Measurements from ENCODE around the gene C1QTNF8.
A peak's percentile ranks its signal among the peaks of the same experiment; 100 is the strongest.

The C1QTNF8 gene

DNA sequence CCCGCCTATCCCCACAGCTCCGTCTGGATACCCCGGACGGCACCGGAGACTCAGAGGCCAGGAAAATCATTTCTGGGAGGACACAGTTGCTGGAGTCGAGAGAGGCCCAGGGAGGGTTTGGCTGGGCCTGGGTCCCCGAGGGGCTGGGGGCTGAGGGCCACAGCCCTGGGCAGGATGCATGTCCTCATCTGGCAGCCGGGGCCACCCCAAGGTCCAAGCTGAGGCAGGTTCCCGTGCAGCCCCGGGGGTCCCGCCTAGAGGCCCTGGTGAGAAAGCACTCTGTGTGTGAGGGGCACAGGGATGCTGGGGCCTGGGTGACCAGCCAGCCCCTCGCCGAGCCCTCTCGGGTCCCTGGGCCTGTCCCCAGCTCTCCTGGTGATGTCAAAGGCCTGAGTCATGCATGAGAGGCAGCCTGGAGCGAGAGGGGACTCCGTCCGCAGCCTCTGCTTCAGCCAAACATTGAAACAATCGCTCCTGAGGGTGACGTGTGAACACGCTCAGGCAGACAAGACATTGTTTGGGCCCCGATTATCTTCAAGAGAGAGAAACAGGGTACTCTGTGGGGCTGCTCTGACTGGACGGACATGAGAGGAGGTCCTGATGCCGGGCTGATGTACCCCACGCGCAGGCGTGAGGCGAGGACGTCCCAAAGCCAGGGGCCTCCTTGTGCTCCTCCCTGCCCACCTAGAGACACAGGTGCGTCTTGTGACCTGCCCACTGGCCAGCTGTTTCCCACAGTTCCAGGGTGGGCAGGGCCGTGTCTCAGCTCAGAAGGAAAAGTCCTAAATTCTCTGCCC is 25.8 kb upstream of the C1QTNF8 start:
- H3K27ac Mint-ChIP-seq: no peak overlapping the region
- no peak for ATAC-seq (ENCODE audit: low read depth)

DNA sequence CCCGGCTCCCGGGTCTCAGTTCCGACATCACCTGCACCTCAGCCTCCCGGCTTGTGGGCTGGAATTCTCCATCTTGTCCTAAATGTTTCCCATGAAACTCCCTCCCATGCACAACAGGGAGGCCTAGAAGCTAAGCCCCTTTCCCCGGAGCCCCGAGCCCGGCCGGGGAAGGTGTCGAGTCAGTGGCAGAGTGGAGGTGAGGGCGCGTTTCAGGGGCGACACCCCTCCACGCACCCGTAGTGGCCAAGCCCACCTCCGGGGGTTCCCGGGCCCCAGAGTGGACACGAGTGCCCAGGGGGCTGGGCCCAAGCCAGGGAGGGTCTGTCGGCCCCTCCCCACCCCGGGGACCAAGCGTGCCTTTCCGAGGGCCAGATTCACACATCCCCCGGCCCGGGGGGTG is 25.0 kb upstream of the C1QTNF8 start:
- Mint-ChIP-seq H3K9me3 (no peaks in the 10 kb centered on the region), H3K27ac (no peak overlapping the region), H3K4me3 (no peak overlapping the region), H3K27me3 (peaks cover 5% of the 10 kb centered on the region), H3K36me3 (no peaks in the 10 kb centered on the region), H3K4me1 (no peaks in the 10 kb centered on the region)
- no peak for DNase-seq (ENCODE audit: low spot score in 2 of 2)
- no peak for ATAC-seq (ENCODE audit: low read depth)

More for the DNA sequence above, 25.8 kb upstream of the C1QTNF8 start:
- no peak for DNase-seq (ENCODE audit: low spot score in 2 of 2)
- H3K36me3 Mint-ChIP-seq: no peaks in the 10 kb centered on the region
- H3K4me1 Mint-ChIP-seq: no peaks in the 10 kb centered on the region
- no peak overlapping the region for H3K4me3 Mint-ChIP-seq
- no peaks in the 10 kb centered on the region for H3K9me3 Mint-ChIP-seq
- peaks cover 3% of the 10 kb centered on the region for H3K27me3 Mint-ChIP-seq

DNA sequence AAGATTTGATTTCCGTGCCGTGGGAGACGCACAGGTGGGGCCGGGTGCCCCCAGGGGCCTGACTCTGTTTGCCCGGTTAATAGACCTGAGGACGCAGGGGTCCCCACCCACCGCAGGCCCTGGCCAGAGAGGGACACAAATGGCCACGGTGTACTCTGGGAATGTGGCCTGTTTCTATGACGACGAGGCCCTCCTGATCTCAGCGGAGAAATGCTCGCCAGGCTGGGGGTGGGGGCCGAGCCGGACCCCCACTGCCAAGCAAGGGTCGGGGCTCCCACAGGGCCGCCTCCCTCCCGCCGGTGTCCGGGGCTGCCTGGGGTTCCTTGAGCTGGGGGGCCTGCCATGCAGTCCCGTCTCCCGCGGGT is 24.5 kb upstream of the C1QTNF8 start:
- ATAC-seq (ENCODE audit: low read depth): no peak
- Mint-ChIP-seq H3K27me3 (peaks cover 6% of the 10 kb centered on the region), H3K36me3 (no peaks in the 10 kb centered on the region), H3K4me1 (no peaks in the 10 kb centered on the region), H3K9me3 (no peaks in the 10 kb centered on the region), H3K27ac (no peak overlapping the region), H3K4me3 (no peak overlapping the region)
- DNase-seq (ENCODE audit: low spot score in 2 of 2): no peak

DNA sequence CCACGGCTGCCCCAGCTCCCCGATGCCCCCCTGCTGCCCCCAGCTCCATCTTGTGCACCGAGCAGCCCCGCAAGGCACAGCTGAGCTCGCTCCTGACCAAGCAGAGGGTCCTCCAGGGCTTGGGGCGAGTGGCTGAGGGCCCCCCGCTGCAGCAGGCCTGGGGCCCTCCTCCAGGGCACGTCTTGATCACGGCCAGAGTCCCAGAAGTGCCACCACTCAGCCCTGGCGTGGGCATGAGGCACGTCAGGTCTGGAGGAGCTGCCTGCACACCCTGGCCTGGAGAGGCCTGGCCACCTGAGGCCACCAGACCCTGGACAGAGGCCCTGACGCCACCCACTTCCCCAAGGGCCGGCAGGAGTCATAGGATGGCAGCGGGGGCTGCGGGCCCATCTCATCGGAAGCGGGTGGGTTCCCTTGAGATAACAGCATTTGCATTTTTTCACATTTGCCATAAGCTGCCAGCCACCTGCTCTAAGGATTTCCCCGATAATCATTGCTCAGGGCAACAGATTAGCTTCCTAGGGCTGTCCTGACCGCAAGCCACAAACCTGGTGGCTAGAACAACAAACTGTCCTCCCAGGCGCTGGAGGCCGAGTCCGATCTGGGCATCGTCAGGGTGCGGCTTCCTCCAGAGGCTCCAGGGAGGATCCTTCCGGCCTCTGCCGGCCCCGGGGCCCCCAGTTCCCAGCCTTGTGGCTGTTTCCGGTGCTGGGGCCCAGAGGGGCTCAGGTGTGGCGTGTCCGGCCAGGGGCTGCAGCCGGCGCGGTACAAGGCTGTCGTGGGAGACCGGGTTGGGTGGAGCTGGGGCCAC is 23.9 kb upstream of the C1QTNF8 start:
- H3K27me3 Mint-ChIP-seq: peaks cover 8% of the 10 kb centered on the region
- no peaks in the 10 kb centered on the region for H3K4me1 Mint-ChIP-seq
- no peaks in the 10 kb centered on the region for H3K9me3 Mint-ChIP-seq
- no peak overlapping the region for H3K27ac Mint-ChIP-seq
- no peak for DNase-seq (ENCODE audit: low spot score in 2 of 2)
- no peak overlapping the region for H3K4me3 Mint-ChIP-seq
- peaks cover 1% of the 10 kb centered on the region for H3K36me3 Mint-ChIP-seq
- ATAC-seq (ENCODE audit: low read depth): peak; percentile 72

DNA sequence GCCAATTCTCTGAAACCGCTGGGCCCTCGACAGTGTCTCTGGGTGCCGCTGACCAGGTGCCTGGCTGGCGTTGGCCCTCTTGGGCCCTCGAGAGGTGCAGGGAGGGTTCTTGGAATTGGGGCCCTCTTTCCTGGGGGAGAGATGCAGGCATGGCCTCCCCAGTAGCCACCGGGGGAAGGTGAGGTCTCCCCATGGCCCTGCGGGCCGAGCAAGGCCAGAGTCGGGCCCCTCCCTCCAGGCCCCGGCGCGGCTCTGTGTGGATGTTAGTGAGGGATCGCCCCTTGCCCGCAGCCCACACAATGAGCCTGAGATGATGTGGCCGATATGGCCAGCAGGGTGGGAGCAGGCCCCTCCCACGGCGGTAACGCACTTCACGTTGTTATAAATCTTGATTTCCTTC is 23.1 kb upstream of the C1QTNF8 start:
- Mint-ChIP-seq H3K4me3 (no peak overlapping the region), H3K9me3 (no peaks in the 10 kb centered on the region), H3K4me1 (no peaks in the 10 kb centered on the region), H3K36me3 (peaks cover 2% of the 10 kb centered on the region), H3K27me3 (peaks cover 10% of the 10 kb centered on the region), H3K27ac (no peak overlapping the region)
- DNase-seq (ENCODE audit: low spot score in 2 of 2) (no peak), ATAC-seq (ENCODE audit: low read depth) (no peak)

DNA sequence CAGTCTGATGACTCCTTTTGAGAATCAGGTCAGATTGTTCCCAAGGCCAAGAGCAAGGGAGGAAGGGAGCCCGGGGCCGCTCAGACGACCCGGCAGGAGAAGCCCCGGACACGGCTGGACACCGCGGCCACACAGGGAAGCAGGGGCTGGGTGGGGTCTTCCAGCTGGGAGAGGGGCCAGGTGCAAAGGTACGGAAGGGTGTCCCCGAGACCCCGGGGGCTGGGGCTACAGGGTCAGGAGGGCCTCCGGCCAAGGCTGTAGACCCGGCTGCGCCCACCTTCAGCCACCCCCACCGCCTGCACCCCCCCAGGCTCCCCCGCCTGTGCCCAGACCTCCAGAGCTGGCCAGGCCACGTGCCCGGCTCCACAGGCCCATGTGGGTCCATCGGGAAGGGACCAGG is 21.9 kb upstream of the C1QTNF8 start:
- Mint-ChIP-seq H3K4me1 (no peaks in the 10 kb centered on the region), H3K27me3 (peaks cover 12% of the 10 kb centered on the region), H3K4me3 (no peak overlapping the region), H3K9me3 (no peaks in the 10 kb centered on the region), H3K36me3 (peaks cover 2% of the 10 kb centered on the region), H3K27ac (no peak overlapping the region)
- DNase-seq (ENCODE audit: low spot score in 2 of 2) (no peak), ATAC-seq (ENCODE audit: low read depth) (no peak)

DNA sequence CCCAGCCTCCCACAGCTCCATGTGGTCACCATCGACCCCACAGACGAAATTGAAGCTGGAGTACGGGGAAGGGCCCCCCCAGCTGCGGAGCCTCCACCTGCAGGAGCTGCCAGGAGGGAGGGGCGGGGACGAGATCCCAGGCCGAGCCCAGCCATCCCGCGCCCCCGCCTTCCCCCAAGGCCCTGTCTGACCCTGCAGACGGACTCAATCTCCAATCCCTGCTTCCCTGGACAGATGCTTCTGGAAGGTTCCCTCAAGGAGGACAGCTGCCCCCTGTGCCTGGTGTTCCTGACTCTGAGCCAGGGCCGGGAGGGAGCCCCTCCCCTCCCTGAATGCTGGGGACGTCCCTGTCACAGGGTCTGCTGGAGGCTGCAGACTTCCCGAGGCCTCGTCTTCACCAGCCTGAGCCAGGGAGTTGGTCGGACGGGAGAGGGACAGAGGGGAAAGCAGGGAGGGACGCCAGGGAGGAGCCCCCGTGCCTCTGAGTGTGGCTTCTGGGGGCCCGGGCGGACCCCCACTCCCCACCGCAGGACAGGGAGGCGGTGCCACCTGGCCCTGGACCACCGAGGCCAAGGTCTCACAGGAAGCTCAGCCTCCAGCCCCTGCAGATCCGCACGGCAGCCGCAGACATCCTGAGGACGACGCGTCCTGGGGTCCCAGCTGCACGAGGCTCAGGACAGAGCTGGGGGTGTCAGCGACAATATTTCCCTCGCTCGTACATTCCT is 21.3 kb upstream of the C1QTNF8 start:
- no peak overlapping the region for H3K27ac Mint-ChIP-seq
- H3K36me3 Mint-ChIP-seq: peaks cover 2% of the 10 kb centered on the region

DNA sequence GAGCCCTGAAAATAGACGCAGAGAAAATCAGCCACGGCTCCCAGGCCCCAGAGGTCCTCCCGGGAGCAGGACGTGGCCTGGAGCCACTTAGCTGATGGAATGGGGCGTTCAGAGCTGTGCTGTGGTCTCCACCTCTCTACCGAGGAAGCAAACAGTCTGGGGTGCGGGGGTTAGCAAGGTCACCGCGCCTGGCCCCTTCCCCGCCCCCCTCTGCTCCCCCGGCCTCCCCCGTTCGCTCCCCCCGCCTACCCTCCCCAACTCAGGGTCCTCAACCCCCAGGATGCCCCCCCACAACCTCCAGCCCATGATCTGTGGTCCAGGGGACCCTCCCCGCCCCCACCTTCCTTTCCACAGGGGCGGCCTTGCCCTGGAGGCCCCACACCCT is 20.6 kb upstream of the C1QTNF8 start:
- Mint-ChIP-seq H3K36me3 (peaks cover 2% of the 10 kb centered on the region), H3K27ac (no peak overlapping the region), H3K4me1 (no peaks in the 10 kb centered on the region), H3K4me3 (no peak overlapping the region), H3K9me3 (no peaks in the 10 kb centered on the region), H3K27me3 (peaks cover 12% of the 10 kb centered on the region)
- no peak for ATAC-seq (ENCODE audit: low read depth)
- no peak for DNase-seq (ENCODE audit: low spot score in 2 of 2)

More for the DNA sequence above, 21.3 kb upstream of the C1QTNF8 start:
- Mint-ChIP-seq H3K9me3 (no peaks in the 10 kb centered on the region), H3K27me3 (peaks cover 12% of the 10 kb centered on the region), H3K4me1 (no peaks in the 10 kb centered on the region), H3K4me3 (no peak overlapping the region)
- ATAC-seq (ENCODE audit: low read depth) (no peak), DNase-seq (ENCODE audit: low spot score in 2 of 2) (no peak)

DNA sequence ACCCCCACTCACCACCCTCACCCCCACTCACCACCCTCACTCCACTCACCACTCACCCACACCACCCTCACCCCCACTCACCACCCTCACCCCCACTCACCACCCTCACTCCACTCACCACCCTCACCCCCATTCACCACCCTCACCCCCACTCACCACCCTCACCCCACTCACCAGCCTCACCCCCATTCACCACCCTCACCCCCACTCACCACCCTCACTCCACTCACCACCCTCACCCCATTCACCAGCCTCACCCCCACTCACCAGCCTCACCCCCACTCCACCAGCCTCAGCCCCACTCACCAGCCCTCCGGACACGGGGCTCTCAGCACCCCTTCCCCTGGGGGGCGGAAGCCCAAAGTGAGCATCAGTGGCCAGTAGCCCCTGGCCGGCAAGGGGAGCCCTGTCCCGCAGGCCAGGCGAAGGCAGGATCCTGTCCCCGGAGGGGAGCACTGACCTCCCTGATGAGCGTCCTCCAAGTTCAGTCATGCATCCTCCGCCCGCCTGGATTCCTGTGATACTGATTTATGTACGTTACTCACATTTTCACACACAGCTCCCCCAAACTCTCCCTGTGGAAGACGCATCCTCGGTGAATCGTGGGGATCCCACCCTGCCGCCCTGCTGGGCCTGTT is 18.0 kb upstream of the C1QTNF8 start:
- no peak for ATAC-seq (ENCODE audit: low read depth)

DNA sequence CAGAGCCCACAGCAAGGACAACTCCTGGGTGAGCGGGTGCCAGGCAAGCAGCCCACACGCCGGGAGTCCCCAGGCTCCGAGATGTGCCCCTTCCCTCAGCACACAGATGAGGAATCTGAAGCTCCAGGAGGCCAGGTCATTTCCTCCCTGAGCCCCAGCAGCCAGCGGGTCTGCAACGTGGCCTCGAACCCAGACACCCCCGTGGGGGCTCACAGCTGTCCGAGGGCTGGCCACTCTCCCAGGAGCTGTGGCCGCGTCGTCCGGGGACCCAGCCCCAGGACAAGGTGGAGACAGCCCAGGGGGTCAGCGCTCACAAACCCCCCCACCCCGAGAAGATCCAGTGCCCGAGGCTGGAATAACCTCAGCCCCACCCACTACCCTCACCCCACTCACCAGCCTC is 17.4 kb upstream of the C1QTNF8 start:
- Mint-ChIP-seq H3K9me3 (peaks cover 2% of the 10 kb centered on the region), H3K4me3 (no peak overlapping the region), H3K36me3 (peaks cover 4% of the 10 kb centered on the region), H3K27me3 (peaks cover 16% of the 10 kb centered on the region), H3K4me1 (peaks cover 4% of the 10 kb centered on the region), H3K27ac (no peak overlapping the region)
- DNase-seq (ENCODE audit: low spot score in 2 of 2) (no peak), ATAC-seq (ENCODE audit: low read depth) (no peak)

More for the DNA sequence above, 18.0 kb upstream of the C1QTNF8 start:
- DNase-seq (ENCODE audit: low spot score in 2 of 2): no peak
- Mint-ChIP-seq H3K27me3 (peaks cover 16% of the 10 kb centered on the region), H3K36me3 (peaks cover 4% of the 10 kb centered on the region), H3K4me1 (peaks cover 4% of the 10 kb centered on the region), H3K27ac (no peak overlapping the region), H3K9me3 (peaks cover 2% of the 10 kb centered on the region), H3K4me3 (no peak overlapping the region)

DNA sequence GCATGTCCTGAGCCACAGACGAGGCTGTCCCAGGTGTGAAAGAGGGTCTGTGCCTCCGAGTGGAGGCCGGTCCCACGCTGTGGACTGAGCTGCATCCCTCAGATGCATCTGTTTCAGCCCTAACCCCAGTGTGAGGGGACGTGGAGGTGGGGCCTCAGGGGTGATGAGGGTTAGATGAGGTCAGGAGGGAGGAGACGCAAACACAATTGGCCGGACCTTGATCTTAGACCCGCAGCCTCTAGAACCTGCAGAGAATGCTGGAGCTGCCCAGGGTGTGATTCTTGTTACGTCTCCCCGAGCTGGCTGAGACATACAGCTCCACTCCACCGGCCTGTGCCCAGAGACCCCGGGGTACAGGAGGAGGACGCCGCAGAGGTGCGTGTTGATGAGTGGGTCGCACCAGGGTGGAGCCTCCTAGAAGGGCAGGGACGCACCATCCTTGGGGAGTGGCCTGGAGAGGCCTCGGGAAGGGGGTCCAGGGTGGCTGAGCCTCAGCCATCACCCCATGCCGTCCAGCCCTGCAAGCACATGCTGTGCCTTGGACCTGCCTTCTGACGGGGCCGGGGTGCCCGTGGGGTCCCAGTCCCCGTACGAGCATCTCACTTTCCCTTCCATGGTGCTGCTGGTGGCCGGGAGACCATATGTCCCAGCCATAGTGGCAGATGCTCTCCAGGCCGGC is 16.6 kb upstream of the C1QTNF8 start:
- DNase-seq (ENCODE audit: low spot score in 2 of 2): no peak
- Mint-ChIP-seq H3K27me3 (peaks cover 14% of the 10 kb centered on the region), H3K4me3 (no peak overlapping the region), H3K27ac (no peak overlapping the region), H3K9me3 (peaks cover 2% of the 10 kb centered on the region), H3K4me1 (peaks cover 4% of the 10 kb centered on the region), H3K36me3 (peaks cover 4% of the 10 kb centered on the region)
- ATAC-seq (ENCODE audit: low read depth): no peak

DNA sequence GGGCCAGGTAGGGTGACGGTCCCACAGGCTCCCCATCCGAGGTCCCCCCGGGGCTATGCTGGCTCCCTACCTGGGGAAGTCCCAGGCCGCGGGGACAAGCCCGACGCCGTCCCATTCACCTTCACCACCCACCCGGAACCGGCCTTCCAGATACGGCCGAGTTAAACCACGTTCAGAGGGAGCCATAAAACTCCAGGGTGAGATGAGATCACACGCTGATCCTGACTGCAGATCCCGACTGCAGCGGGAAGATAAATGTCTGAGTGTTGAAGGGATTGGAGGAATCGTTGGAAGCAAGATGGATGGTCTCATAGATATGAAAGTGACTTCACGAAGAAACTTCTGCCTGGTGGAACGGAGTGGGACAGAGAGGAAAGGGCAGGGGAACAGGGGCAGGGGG is 13.6 kb upstream of the C1QTNF8 start:
- Mint-ChIP-seq H3K4me1 (peaks cover 7% of the 10 kb centered on the region), H3K27me3 (peaks cover 13% of the 10 kb centered on the region), H3K4me3 (no peak overlapping the region), H3K36me3 (peaks cover 2% of the 10 kb centered on the region), H3K27ac (no peak overlapping the region), H3K9me3 (peaks cover 2% of the 10 kb centered on the region)
- DNase-seq (ENCODE audit: low spot score in 2 of 2): no peak
- ATAC-seq (ENCODE audit: low read depth): no peak

Data from memory B cell (primary cell).